DMS53 treated with DMSO at 0.1 percent for 48 hours (cell line): ENCODE data around the gene QRFP.
"Not testable (repeated sequence)": the region's sequence is repeated elsewhere in the genome, so short reads cannot be mapped to it uniquely, and the experiment has no call there.

Experiments
- DNase-seq: peaks from one replicate; lab custom pipeline; 2025; ENCODE audit not compliant: unreplicated experiment; lab: John Stamatoyannopoulos, UW

The QRFP gene

DNA sequence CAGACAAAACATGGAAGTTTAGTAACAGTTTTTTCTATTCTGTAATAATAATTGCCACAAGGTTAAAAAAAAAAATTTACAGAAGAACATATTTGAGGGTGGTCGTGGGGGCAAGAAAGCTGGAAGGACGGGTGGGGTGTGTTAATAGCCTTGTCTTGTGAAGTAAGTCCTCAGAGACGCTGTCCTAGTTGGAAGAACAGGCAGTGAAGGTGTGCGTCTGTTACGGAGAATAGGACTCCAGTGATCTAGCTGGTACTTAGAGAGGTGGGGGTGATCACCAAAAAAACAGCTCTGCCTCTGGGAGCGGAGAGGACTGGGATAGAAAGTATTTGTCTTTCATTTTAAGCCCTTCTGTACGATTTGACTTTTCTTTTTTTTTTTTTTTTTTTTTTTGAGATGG is 43.8 kb downstream of the QRFP start:
- DNase-seq, result no peak

DNA sequence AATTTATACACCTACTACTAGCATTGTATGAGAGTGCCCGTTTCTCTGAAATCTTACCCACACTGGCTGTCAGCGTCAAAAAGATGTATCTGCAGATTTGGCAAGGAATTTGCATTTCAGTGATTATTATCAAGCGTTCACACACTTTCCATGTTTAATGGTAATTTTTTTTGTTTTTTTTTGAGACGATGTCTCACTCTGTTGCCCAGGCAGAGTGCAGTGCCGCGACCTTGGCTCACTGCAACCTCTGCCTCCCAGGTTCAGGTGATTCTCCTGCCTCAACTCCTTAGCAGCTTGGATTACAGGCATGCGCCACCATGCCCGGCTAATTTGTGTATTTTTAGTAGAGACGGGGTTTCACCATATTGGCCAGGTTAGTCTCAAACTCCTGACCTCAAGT is 47.3 kb downstream of the QRFP start:
- DNase-seq, result no peak

DNA sequence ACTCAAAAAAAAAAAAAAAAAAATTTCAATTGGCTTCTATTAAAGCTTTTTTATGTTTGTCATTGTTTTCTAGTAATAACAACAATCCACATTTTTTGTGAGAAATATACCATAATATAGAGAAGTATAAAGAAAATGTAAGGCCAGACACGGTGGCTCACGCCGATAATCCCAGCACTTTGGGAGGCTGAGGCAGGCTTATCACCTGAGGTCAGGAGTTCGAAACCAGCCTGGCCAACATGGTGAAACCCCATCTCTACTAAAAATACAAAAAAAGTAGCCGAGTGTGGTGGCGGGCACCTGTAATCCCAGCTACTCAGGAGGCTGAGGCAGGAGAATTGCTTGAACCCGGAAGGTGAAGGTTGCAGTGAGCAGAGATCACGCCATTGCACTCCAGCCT is 48.1 kb downstream of the QRFP start:
- not testable (repeated sequence) for DNase-seq

DNA sequence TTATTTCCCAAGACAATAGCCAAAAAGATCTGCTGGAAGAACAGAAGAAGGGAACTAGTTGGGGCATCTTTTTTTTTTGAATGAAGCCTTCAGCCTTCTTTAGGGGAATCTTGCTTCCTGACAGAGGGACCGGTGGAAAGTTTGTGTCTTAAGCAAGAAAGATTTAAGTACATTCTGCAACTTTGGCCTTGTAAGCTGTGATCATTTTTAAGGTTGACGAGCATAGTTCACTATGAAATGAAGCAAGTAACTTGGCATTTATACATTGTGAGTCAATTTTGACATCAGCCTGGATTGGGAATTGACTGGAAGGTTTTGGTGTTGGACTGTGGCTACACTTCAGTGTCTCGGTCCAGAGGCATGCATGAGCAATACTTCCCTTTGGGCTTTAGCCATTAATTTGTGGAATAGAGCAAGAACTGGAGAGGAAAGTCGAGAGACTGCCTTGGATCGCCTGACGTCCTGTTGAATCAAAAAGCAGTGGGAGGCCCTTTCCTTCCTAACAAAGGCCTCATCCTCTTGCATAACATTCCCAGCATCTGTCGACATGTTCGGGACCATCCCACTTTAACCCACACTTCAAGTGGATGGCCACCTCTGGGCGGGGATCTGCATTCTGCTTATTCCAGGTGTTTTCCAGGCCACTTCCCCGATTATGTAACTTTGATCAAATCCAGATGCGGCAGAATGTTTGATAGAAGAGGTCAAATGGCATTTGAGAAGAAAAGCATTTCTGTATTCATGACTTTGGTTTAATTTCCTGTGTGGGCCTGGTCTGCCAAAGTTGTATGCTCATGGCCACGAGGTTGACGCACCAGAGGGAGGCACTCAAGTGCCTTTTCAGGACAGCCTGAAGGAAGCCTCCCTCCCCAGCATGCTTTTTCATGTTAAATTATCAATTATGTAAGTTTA is 49.0 kb downstream of the QRFP start:
- DNase-seq, result no peak

DNA sequence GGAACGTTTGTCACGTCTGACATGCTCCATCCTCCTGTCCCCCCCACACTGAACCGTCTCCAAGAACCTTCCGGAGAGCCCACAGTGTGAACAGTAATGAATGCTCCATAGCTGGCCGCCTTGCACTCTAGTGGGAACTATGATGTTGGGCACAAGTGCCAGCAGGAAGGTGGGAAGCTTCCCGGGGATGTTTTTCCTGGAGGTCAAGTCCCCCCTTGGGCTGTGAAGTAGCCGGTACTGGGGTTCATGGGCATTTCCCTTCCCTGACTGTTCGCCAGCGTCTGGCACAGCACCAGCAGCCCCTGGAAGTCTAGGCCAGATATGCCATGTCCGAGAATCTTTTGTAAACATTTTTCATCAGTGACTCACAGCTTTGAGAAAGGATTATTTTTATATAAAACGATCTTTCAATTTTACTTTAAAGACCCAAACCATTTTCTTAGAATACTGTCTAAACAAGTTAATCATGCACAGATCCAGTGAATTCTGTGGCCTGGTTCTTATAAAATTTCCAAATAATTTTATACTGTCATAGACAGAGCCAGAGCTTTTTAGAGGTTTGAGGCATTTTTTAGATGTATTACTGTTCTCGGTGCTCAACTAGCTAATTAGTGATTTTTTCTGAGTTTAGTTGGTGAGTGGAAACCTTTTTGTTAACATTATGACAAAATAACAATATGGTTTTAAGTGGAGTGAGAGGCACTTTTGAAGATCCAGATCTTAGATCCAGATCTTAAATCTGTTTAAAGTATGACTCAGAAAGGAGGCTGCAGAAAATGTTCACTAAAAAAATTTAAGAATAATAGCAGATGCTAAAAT is 49.9 kb downstream of the QRFP start:
- DNase-seq, result no peak

DNA sequence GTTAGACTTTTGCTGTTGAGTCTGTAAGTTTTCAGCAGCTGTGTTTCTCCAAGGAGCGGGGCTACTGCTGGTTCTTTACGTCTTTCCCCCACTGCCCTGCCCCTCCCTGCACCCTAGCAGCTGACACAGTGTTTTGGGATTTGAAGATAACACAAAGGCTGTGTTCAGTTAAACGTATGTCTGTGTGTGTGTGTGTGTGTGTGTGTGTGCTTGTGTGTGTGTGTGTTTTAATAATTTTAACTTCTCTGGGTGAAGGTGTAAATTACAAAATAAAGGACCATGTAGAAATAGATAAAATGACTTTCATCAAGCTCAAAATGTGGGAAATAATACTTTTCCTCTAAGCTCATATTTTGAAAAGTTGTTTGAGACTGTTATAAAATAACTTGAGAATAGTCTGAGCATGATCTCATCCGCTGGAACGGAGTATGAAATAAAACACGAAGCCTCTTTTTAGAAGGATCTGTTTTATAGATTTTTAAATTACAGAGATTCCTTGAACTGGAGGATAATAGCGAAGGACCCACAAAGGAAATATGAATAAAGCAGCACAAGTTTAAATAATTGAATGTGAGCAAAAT is 50.6 kb downstream of the QRFP start:
- DNase-seq, result no peak

DNA sequence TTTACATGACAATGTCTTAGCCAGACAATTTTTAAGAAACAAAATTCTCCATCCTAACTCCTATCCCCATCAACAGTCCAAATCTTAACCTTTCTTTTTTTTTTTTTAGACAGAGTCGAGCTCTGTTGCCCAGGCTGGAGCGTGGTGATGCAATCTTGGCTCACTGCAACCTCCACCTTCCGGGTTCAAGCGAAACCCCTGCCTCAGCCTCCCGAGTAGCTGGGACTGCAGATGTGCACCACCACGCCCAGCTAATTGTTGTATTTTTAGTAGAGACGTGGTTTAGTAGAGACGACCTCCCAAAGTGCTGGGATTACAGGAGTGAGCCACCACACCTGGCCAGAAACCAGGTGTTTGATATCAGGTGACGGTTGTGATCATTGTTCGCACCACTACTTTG is 51.4 kb downstream of the QRFP start:
- no peak for DNase-seq

DNA sequence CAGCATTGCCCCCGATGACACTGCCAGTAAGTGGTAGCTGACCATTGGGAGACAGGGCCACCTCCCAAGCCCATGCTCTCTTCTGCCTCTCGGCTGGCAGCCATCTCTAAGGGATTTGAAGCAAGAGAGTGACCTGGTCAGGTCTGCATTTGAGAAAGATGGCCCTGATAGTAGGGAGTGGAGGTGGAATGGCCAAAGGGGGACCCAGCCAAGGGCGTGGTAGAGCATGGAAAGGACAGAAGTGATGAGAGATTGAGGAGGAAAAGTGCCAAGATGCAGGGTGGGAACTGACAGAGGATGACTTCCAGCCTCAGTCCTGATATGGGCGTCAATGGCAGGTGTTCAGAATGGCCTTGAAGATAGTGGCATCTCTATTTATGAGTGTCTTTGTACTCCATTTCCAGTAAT is 52.6 kb downstream of the QRFP start:
- DNase-seq, result no peak

DNA sequence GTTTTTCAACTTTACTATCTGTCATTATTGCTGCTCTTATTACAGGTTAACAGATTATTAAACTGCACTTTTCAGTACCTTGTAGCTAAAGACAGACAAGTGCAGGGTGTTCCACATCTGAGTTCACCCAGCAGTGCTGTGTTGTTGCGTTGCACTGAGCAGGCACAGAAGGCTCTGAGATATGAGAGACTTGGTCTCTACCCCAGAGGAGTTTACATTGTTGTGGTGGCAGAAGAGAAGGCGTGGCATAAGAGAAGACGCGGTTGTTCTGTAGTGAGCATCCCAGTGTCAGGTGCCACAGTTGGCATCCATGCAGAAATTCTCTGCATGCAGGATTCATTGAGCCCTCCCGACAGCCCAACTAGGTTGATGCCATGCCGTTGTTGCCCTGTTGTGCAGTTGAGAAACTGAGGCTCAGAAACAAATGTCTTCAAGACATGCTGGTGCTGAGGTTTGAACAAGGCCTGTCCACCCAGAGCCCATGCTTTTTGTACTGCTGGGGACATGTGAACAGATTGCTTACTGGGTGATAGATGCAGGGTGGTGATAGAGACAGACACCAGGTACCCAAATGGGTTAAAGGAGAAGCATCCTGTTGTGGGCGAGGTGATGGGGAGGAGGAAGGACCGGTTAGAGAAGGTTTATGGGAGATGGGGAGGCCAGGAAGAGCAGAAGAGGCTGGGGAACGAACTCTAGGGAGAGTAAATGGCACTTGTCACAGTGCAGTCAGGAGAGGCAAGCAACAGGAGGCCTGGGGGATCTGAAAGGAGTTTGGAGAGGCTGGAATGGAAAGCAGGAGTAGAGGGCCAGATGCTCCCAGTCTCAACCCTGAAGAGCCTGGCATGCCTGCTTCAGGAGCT is 53.3 kb downstream of the QRFP start:
- DNase-seq, result no peak
